ENCODE measurements around the gene ATP5F1D.
A peak's percentile ranks its signal among the peaks of the same experiment; 100 is the strongest.
"Not testable (repeated sequence)": the region's sequence is repeated elsewhere in the genome, so short reads cannot be mapped to it uniquely, and the experiment has no call there.

Gene ATP5F1D

DNA sequence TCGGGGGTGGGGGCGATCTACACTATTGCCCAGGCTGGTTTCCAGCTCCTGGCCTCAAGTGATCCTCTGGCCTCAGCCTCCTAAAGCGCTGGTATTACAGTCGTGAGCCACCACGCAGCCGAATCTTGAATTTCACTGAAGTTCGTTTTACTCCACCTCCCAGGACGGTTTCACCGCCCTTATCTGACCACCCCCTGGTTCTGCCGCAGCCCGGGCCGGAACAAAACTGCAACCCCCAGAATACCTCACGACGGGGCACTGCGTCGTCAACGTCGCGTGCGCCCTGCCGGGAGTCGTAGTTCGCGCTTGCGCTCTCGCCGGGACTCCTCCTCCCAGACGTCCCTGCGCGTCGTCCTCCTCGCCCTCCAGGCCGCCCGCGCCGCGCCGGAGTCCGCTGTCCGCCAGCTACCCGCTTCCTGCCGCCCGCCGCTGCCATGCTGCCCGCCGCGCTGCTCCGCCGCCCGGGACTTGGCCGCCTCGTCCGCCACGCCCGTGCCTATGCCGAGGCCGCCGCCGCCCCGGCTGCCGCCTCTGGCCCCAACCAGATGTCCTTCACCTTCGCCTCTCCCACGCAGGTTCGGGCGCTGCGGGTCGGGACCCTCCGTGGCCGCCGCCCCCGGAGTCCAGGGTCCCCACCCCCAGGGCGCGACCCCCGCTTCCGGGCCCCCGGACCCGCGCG, at the start of gene ATP5F1D:
Gene ATP5F1D (plus strand): TSS at position 335 of the 679 bp plus-strand sequence. CDS start 100 bp downstream, at position 435.
- peak; percentile 81 to 97 for DNase-seq (ENCODE audit: low read depth in 2 of 2)

DNA sequence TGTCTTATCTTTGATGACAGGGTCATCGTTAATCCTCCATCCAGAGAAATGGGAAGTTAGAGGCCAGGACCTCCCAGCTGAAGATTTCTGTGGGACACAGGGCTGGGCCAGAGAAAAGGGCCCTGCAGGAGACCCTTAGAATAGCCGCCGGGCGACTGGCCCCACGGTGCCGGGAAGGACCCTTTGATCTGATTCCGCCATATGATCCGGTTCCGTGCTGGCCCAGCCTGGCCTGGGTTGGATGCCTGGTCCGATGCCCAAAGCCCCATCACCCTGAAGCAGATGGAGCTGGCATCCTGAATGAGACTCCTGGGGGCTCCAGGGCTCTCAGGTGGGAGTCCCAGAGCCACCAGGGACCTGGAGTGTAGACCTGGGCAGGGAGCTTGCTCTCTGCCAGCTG, 42.0 kb upstream of the ATP5F1D start:
- no peak for DNase-seq (ENCODE audit: low read depth in 2 of 2)

DNA sequence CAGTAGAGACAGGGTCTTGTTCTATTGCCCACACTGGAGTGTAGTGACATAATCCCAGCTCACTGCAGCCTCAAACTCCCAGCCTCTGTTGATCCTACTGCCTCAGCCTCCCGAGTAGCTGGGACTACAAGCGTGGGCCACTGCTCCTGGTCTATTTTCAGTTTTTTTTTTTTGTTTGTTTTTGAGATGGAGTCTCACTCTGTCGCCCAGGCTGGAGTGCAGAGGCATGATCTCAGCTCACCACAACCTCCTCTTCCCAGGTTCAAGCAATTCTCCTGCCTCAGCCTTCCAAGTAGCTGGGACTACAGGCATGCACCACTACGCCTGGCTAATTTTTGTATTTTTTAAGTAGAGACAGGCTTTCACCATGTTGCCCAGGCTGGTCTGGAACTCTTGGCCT, 40.9 kb upstream of the ATP5F1D start:
- DNase-seq (ENCODE audit: low read depth in 2 of 2): not testable (repeated sequence)

DNA sequence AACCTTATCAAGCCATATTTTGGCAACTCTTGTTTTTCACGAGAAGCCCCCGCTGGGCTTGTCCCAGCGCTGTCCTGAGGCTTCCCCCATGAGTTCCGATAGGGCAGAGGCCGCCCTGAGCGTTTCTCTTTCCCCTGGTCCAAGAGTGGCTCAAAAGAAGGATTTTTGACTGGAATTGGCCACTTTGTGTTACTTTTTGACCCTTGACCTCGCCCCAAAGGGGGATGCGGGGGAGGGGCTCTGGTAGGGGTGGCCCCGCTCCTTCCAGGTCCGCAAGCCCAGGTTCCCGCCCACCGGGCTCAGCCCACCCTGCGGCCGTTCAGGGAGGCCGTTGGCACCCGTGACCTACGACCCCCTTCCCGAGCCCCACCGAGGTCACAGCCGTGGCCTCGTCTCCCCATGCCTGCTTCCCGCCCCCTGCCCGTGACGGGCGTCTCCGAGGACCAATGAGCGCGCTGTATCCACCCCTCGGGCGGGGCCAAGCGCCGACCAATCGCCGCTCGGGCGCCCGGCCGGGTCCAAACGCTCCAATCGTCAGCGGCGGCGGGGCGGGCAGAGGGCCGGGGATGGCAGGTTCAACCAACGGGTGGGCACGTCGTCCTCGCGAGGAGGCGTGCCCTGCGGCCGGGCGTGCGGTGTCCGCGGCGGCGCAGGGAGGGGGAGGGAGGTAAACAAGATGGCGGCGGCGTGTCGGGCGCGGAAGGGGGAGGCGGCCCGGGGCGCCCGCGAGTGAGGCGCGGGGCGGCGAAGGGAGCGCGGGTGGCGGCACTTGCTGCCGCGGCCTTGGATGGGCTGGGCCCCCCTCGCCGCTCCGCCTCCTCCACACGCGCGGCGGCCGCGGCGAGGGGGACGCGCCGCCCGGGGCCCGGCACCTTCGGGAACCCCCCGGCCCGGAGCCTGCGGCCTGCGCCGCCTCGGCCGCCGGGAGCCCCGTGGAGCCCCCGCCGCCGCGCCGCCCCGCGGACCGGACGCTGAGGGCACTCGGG, 36.1 kb upstream of the ATP5F1D start, which contains the start of gene STK11:
Gene STK11 (plus strand): TSS at position 665 of the 986 bp plus-strand sequence. CDS start 1,136 bp downstream, outside the sequence.
- peak; percentile 97 to 100 for DNase-seq (ENCODE audit: low read depth in 2 of 2)

DNA sequence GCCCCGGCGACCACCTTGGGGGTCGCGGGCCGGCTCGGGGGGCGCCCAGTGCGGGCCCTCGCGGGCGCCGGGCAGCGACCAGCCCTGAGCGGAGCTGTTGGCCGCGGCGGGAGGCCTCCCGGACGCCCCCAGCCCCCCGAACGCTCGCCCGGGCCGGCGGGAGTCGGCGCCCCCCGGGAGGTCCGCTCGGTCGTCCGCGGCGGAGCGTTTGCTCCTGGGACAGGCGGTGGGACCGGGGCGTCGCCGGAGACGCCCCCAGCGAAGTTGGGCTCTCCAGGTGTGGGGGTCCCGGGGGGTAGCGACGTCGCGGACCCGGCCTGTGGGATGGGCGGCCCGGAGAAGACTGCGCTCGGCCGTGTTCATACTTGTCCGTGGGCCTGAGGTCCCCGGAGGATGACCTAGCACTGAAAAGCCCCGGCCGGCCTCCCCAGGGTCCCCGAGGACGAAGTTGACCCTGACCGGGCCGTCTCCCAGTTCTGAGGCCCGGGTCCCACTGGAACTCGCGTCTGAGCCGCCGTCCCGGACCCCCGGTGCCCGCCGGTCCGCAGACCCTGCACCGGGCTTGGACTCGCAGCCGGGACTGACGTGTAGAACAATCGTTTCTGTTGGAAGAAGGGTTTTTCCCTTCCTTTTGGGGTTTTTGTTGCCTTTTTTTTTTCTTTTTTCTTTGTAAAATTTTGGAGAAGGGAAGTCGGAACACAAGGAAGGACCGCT, 35.2 kb upstream of the ATP5F1D start:
- DNase-seq (ENCODE audit: low read depth in 2 of 2): no peak

DNA sequence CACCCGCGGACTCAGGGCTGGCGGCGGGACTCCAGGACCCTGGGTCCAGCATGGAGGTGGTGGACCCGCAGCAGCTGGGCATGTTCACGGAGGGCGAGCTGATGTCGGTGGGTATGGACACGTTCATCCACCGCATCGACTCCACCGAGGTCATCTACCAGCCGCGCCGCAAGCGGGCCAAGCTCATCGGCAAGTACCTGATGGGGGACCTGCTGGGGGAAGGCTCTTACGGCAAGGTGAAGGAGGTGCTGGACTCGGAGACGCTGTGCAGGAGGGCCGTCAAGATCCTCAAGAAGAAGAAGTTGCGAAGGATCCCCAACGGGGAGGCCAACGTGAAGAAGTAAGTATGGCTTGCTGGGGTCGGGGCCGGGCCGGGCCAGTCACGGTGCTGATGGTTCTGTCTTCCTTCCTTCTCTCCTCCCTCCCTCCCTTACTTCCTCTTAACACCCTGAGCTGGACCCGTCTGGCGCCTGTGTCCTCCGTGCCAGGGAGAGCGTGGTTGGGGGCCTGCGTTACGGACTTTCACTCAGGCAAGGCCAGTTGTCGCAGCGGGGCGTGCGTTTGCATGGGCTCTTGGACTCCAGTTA, 34.6 kb upstream of the ATP5F1D start:
- no peak for DNase-seq (ENCODE audit: low read depth in 2 of 2)

DNA sequence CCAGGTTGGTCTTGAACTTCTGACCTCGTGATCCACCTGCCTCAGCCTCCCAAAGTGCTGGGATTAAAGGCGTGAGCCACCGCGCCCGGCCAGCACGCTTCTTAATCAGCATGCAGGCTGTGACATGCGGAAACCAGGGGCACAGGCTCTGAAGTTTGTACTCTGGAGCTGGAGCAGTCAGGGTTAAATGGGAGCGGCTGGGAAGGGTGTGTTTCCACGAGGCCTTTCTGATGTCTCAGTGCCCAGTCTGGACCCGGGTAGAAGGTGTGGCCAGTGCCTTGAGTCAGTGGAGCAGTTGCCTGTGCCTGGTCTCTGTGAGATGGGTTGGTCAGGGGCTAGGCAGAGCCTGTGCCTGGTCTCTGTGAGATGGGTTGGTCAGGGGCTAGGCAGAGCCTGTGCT, 32.7 kb upstream of the ATP5F1D start:
- not testable (repeated sequence) for DNase-seq (ENCODE audit: low read depth in 2 of 2)

DNA sequence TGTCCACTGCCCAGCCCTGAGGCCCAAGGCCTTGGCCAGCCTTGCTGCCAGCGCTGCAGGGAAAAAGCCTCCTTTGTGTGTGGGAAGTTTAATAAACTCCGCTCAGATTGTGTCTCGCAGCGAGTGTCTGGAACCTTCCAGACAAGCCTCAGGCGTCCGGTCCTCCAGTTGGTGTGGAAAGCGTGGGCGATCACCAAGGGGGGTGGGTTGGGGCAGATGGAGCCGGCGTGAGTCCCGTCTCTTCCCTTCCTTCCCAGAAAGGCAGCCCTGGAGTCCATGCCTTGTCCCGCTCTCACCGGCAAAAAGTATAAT, 31.4 kb upstream of the ATP5F1D start:
- no peak for DNase-seq (ENCODE audit: low read depth in 2 of 2)

DNA sequence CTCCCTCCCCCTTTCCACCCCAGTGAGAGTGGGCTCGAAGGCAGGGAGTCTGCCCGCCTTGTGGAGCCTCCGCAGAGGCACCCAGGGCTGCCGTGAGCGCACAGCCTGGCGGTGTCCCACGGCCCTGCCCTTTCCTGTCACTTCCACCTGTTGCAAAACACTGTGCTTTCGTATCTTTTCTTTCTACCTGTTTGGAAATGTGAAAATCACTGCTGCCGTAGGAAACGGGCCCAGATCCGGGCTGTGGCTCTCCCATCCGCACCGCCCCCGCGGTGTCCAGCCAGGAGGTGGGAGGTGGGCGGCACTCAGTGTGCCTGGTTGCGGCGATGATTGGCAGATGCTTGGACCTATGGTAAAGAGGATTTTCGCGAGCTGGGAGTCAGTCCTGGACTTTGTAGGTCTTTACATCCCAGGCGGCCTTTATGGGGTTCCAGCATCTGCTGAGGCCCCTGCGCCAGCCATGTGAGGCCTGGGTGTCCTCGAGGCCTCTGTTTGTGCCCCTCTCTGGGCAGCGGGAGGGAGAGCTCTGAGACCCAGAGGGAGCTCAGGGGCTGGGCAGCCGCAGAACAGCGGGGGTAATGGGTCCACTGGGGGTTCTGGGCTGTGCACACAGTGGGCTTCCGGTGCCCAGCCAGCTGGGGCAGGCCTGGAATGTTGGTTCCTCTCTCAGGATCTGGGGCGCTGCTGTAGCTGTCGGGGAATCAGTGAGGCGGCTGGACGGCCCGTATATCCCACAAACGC, 29.9 kb upstream of the ATP5F1D start:
- no peak for DNase-seq (ENCODE audit: low read depth in 2 of 2)

DNA sequence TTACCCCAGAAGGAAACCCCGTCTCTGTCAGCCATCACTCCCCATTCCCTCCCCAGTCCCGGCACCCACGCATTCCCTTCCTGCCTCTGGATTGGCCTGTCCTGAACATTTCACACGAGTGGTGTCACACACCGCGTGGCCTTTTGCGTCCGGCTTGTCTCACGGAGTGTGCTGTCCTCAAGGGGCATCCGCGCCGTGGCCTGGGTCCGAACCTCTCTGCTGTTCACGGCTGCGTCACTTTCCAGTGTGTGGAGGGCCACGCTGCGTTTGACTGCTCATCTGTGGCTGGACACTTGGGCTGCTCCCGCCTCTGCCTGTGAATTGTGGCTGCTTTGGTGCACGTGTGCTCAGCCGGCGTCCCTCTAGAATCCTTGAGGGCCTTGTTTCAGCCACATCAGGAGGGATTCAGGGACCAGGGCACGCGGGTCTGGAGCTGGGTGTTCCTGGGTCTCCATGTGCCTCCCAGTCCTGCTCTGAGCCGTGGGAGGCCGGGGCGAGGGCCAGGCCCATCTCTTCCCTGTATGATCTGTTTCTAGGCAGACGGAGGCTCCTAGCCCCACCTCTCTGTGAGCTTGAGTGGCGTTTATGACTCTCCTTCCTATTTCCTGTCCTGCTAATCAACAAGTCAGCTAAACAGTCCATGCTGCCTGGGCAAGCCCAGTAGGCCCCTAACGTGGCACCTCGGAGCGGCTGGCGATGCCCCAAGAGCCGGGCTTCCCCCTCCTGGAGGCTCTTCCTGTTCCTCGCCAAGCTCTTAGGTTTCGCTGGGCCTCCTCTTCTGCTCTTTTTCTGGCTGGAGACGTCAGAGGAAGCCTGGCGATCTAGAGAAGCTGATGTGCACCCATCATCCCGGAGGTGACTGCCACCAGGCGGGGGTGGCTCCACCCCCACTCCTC, 27.9 kb upstream of the ATP5F1D start:
- no peak for DNase-seq (ENCODE audit: low read depth in 2 of 2)

DNA sequence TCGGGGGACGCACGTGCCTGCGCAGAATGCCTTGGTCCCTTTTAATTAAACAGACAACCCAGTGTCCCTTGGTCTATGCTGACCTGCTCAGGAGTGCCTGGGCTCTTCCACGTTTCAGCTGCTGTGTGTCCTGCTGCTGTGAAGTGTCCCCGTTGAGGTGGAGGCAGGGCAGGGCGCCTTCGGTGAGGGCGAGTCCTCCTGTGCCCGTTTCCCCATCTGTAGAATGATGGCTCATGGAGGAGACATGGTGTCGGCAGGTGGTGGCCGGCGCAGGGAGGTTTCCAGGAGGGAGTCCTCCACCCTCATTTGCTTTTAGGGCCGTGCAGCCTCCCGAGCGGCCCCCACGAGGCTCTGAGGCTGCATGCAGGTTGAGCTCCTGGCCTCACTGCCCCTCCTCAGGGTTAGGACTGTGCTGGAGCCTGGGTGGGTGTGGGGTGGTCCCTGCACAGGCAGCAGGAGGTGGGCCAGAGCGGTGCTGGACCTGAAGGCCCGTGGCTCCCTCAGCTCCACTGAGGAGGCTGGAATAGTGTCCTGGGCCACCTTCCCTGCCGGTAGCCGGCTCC, 27.2 kb upstream of the ATP5F1D start:
- DNase-seq (ENCODE audit: low read depth in 2 of 2): no peak

DNA sequence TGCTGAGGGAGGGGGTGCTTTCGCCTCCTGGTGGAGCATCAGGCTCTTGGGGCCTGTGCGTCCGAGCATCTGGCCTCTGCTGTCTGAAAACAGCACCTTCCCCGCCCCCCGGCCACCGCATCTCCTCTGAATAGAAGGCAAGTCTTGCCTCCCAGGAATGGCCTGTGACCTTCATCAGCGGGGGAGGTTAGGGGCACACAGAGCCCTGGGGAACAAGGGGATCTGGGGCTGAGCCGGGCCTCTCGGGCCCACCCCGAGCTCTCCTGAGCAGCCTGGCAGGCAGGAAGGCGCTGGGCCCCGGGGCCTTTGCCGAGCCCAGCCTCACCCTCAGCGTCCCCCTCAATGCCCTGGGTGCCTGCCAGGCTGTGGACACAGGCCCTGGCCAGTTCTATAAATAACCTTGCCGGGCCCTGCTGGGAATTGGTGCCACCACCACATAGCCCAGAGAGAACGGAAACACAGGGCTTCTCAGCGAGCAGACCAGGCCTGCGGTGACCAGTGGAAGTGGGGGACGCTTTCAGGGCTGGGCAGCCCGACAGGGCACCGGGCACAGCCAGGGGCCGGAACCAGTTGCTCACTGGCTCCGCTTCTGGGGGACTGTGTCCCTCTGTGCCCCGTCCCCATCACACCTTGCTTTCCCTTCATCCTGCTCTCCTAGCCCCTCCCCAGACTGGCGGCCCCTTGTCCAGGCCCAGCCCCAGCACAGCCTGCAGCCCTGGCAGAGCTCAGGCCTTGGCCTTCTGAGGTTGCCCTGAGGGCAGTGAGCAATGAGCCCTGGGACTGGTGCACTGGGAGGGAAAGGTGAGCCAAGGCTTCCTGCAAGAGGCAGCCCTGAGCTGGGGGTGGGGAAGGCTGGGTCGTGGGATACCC, 26.5 kb upstream of the ATP5F1D start:
- no peak for DNase-seq (ENCODE audit: low read depth in 2 of 2)

DNA sequence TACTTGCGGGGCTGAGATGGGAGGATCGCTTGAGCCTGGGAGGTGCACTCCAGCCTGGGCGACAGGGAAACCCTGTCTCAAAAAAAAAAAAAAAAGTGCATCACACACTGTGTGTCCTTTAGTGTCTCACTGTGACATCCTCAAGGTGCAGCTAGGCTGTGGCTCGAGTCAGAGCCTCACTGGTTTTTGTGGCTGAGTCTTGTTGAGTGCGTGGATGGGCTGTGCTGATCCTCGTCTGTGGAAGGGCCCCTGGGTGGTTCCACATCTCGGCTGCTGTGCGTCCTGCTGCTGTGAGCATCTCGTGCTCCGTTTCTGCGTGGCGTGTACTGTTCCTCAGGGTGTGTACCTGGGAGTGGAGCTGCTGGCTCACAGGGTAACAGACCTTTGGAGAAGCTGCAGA, 24.8 kb upstream of the ATP5F1D start:
- DNase-seq (ENCODE audit: low read depth in 2 of 2): no peak

DNA sequence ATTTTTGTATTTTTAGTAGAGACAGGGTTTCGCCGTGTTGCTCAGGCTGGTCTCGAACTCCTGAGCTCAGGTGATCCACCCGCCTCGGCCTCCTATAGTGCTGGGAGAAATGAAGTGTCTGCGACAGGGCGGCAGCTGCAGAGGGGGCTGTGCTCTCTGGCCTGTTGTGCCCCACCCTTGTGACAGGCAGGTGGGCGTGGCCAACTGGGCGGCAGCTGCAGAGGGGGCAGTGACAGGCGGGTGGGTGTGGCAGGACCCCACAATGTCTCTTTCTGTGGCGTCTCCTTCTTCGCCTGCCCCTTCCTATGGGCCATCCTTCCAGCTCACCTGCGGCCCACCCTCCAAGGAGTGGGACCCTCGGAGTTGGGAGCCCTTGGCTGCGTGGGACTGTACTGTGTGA, 24.2 kb upstream of the ATP5F1D start:
- DNase-seq (ENCODE audit: low read depth in 2 of 2): no peak

DNA sequence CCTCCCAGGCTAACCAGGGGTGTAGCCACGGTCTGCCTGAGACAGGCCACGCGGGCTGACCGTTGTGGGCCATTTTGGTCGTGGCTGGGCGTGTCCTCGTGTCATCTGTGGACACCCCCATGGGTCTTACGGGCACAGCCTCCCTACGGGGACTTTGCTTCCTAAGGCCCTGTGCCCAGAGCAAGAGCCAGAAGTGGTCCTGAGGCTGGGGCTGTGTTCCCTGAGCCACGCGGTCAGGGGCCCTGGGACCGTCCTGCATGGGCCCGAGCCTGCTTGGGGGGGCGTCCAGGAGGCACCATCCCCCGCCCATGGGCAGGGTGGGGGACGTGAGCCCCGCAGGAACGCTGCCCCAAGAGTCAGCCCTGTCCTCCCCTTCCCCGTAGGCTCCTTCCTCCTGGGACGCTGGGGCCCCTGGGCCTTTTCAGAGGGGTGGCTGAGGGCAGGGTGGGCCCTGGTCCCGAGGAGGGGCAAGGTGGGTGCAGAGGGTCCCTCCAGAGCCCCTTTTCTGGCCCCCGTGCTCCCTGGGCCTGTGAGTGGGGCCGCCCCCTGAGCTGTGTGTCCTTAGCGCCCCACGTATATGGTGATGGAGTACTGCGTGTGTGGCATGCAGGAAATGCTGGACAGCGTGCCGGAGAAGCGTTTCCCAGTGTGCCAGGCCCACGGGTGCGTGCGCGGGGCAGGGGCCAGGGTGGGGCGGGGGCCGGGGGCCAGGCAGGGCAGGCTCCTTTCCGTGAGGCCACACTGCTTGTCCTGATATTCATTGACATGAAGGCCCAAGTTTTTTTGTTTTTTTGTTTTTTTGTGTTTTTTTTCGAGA, 22.6 kb upstream of the ATP5F1D start:
- no peak for DNase-seq (ENCODE audit: low read depth in 2 of 2)

DNA sequence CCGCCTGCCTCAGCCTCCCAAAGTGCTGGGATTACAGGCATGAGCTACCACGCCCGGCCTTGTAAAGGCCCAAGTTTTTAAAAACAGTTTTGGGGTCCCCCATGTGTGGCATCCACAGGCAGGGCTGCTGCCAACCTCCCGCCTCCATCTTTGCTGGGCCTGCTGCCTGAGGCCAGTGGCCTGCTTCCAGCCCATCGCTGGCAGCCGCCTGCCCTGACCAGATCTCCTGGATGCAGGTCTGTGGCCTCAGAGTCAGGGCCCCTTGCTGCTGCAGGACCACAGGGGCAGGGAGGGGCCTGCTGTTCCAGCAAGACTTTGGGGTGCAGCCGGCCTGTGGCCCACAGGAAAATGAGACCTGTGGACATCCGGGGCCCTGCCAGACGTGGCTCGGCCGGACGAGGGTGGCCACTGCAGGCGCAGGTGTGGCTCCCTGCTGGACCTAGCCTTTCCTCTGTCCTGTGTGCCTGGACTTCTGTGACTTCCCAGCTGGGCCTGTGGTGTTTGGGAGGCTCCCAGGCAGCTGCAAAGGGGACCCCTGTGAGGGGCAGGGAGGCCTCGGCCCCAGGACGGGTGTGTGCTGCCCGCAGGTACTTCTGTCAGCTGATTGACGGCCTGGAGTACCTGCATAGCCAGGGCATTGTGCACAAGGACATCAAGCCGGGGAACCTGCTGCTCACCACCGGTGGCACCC, 21.6 kb upstream of the ATP5F1D start:
- DNase-seq (ENCODE audit: low read depth in 2 of 2): no peak

DNA sequence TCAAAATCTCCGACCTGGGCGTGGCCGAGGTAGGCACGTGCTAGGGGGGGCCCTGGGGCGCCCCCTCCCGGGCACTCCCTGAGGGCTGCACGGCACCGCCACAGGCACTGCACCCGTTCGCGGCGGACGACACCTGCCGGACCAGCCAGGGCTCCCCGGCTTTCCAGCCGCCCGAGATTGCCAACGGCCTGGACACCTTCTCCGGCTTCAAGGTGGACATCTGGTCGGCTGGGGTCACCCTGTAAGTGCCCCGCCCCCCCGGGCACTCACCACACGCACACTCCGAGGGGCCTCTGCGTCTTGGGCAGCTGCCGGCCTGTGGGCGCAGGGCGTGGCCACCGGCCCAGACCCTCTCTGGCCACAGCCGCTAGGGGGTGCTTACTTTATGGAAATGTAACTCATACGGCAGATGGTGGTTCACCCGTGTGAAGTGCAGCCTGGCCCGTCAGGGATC, 21.0 kb upstream of the ATP5F1D start:
- no peak for DNase-seq (ENCODE audit: low read depth in 2 of 2)

All from stimulated activated CD8-positive, alpha-beta memory T cell treated with anti-CD3 and anti-CD28 coated beads, Interleukin-7, amount 100 ng/mL, for 4 hours (primary cell).